Suppressor macrophage (primary cell): ENCODE data around the gene SFR1.
"Not testable (repeated sequence)": the region's sequence is repeated elsewhere in the genome, so short reads cannot be mapped to it uniquely, and the experiment has no call there.

Experiments used
- DNase-seq, 4 experiments: peaks; one replicate each; pipeline ENCODE4 v3.0.0-alpha.2; 2020 to 2022

Gene SFR1

DNA sequence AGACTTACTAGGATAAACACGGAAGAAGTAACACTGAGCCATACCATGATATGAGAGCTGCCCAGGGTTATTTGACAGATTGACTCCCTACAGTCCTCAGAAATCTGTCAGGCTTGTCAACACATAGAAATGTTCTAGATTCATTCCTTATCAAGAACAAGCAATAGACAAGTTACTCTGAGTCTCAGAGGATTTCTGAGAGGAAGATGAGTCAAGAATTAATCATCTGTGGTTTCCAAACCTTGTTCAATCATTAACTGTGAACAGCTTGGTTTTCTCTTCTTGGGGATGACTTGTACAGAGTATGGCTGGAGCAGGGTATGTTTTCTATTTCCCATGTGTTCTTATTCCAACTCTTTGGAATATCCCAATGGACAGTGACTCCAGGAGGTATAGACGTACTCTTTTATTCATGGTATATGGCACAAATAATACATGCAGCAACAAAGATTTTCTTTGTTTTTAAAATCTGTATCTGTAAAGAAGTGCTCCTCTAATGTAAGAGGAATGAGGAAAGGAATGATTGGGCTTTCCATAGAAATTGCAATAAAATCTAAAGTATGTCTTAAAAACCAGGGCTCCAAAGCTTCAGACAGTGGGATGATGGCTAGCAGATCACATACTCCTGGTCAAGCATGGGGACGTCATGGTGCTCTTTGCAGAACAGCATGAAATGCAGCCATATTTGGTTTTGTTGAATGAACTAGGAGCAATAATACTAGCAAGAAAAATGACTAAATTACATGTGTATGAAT, 11.9 kb upstream of the SFR1 start:
- peak in 2 of 4 experiments; percentile 38 to 66 for DNase-seq

DNA sequence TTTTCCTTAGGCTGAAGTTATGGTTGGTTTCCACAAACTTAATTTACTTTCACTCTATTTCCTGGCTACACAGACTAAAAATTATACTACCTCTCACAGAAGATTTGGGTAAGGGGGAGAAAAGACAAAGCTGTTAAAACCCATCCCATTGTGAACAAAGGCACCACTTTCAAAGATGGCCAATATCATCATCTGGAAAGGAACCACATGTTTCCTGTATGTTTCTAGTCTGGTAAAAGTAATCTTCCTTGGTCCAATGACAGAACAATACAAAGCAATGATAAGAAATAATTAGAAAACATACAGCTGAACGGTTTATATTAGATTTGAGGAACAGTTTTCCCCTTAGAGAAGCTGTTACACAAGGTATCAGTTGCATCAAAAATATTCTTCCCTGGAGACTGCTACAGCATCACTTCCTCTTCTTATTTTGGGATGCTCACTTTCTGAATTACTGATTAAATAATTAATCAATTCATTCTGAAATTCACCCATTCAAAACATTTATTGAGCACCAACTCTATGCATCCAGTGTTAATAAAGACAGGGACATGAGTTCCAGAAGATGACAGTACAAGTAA, 8.5 kb upstream of the SFR1 start:
- peak in 2 of 4 experiments; percentile 37 to 39 for DNase-seq

- DNase-seq: no peak
These were observed 4.1 kb upstream of the SFR1 start for GRCh38 chr10:104117839-104118323.

GRCh38 chr10:104119996-104120395, 2.0 kb upstream of the SFR1 start:
- DNase-seq: no peak

DNA sequence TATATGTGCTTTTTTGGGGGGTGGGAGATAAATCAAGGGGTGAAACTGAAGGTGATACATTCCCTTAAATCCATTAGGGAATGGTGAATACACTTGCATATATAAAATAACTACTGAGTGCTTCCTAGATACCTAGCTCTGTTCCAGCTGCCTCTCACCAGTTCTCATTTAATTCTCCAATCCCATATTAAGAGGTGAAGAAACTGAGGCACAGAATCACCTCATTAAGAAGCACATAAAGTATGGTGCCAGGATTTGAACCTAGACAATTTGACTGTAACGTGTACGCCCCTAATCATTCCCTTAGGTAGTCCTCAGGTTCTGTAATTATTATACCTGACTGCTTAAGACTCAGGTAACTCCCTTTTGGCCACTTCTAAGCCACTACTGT, 1.5 kb upstream of the SFR1 start:
- no peak for DNase-seq

DNA sequence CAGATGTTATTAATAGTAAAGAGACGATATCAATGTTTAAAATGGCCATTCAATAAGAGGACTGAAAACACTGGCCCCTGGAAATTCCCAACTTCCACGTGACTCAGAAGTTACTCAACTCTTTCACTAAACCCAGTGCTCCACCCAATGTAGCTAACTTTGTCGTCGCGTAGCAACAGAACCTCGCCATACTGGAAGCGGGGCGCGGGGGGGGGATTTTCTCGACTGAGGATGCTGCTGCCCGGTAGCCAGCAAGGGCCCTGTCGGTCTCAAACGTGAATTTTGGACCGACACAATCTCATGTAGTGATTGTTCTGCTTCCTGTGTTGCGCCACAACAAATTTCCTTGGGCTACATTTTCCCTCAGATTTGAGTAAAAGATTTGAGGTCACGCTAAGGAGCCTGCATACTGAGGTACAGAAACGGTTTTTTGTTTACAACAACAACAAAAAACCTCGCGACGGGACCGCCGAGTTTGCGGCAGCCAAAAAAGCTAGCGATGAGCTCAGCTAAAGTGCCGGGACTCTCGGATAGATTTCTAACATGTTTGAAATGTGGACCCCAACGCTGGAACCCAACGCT, 977 bp upstream of the SFR1 start:
- DNase-seq: peak; percentile 90 to 96 (median 94)

DNA sequence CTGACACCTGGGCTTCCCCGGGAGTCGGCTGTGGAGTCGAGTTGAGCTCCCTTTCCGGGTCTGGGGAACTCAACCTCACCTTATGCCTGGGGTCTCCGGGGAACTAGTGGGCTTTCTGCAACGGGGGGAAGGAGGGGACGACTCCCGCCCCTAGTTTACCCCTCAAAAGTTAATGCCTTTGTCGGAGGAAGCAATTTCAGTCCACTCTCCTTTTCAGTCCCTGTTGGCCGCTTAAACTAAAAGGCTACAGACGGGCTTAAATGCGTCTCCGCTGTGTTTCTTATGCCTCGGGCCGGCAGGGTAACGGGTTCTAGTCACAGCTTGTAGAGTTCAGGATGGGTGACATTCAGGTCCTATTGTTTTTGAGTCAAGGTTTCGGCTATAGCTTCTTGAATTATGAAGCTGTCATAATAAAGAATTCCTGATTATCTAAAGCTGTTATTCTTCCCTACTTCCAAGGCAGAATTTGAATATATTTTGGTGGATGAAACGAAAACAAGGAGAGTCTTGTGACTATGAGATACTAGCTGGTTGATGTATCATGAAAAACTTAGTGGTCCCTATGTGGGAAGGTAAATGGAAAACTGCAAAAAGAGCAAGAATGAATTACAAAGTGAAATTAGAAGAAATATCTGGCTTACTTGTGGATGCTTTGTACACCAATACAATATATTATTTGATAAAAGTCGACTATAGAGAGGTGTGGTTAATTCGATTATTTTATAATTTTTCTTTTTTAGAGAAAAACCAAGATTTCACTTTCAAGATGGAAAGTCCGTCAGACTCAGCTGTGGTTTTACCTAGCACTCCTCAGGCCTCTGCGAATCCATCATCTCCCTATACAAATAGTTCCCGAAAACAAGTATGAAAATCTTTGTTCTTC, 495 bp downstream of the SFR1 start:
- peak; percentile 13 to 52 (median 28) for DNase-seq

DNA sequence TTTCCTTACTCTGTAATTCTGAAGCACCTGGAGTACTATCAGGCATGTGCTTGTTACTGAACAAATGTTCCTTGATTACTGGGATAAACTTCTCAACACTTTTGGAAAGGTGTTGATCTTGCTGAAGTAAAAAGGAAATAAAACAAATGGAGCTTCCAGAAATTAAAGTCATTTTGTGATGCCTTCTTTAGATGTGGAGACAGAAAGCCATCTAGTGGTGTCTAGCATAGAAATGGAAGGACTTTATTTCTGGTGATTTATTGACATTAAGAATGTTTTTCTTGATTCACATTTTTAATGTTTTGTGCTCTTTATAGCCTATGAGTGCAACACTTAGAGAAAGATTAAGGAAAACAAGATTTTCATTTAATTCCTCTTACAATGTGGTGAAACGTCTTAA, 1.4 kb downstream of the SFR1 start:
- DNase-seq: peak in 2 of 4 experiments; percentile 18 to 36

DNA sequence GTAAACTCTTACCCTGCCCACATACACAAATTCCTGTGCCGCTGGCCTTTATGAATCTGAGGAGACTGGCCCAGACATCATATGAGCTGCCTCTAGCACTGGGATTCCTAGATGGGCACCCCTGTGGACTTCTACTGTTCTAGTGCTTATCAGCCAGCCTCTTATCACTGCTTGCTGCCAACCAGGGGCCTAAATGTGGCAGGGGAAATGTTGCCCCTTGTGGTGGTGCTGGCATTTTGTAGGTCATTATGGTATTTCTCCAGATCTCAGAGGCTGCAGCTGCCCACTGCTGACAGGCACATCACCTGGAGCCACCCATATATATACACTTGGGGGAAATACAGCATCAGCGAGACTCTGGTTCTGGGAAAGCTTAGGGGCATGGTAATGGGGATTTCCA, 5.4 kb downstream of the SFR1 start:
- DNase-seq: peak in 3 of 4 experiments; percentile 3 to 8 (median 5)

GRCh38 chr10:104128214-104128613, 6.2 kb downstream of the SFR1 start:
- DNase-seq: no peak

DNA sequence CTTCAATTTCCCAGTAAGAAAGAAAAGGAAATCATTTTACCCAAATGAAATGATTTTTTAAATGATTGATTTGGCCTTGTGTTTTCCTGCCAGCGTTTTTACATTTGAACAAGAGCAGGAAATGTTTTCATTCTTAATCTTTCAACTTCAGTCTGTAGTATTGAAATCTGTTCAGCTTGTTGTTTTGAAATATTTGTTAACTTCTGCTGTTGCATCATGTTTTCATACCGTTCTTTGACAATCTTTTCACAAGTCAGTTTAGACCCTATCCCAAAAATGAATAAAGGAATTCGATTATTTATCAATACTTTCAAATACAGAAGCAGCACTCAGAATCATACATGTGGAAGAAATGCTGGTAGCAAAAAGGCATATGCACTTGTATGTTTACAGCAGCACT, 8.1 kb downstream of the SFR1 start:
- DNase-seq: peak in 1 of 4 experiments; percentile 4

DNA sequence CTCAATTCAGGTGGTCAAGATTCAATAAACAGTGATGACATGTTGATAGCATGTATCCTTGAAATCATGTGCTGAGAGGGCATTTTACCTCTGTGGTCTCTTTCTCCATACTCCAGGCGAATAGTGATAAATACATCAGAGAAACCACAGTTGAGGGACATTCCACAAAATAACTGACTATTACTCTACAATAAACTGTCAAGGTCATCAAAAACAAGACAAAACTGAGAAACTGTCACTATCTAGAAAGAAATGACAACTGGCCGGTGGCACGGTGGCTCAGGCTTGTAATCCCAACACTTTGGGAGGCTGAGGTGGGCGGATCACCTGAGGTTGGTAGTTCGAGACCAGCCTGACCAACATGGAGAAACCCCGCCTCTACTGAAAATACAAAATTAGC, 16.2 kb downstream of the SFR1 start:
- DNase-seq: no peak

DNA sequence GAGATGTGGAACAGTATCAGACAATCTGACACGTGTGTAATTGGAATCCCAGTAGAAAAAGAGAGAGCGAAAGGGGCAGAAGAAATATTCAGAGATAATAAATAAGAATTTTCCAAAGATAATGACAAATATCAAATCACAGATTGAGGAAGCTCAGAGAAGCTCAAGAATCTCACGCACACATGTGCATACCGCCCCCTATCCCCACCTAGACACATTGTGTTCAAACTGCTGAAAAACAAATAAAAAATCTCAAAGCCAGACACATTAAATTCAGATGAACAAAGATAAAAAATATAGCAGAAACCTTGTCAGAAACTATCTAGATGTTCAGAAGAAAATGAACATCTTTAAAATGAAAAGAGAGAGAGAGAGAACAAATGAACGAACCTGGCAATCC, 17.2 kb downstream of the SFR1 start:
- peak in 3 of 4 experiments; percentile 17 to 38 (median 35) for DNase-seq

GRCh38 chr10:104142081-104142480, 20.1 kb downstream of the SFR1 start:
- DNase-seq: no peak

GRCh38 chr10:104143829-104144228, 21.9 kb downstream of the SFR1 start:
- no peak for DNase-seq

- peak in 3 of 4 experiments; percentile 9 to 76 (median 73) for DNase-seq
These were observed 23.0 kb downstream of the SFR1 start for GRCh38 chr10:104144931-104145330.

- DNase-seq: no peak
These were observed 24.9 kb downstream of the SFR1 start for GRCh38 chr10:104146882-104147281.

- DNase-seq: no peak
These were observed 28.2 kb downstream of the SFR1 start for GRCh38 chr10:104150139-104150538.

- no peak for DNase-seq
These were observed 29.8 kb downstream of the SFR1 start for GRCh38 chr10:104151737-104152136.

DNA sequence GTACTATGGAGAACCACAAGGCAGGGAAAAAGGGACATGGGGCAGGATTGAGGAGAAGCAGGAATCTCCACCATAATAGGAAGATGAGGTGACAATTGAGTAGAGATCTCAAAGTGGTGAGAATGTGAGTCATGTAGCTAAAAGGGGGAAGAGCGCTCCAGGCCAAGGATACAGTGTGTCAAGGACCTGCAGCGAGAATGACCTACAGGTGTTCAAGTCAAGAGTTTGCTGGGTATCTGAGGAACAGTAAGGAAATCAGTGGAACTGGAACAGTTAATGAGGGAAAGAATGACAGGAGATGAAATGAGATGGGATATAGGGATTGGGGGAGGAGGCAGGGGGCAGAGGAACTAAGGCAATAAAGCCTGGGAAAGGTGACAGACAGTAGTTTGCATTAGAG, 33.6 kb downstream of the SFR1 start:
- no peak for DNase-seq

DNA sequence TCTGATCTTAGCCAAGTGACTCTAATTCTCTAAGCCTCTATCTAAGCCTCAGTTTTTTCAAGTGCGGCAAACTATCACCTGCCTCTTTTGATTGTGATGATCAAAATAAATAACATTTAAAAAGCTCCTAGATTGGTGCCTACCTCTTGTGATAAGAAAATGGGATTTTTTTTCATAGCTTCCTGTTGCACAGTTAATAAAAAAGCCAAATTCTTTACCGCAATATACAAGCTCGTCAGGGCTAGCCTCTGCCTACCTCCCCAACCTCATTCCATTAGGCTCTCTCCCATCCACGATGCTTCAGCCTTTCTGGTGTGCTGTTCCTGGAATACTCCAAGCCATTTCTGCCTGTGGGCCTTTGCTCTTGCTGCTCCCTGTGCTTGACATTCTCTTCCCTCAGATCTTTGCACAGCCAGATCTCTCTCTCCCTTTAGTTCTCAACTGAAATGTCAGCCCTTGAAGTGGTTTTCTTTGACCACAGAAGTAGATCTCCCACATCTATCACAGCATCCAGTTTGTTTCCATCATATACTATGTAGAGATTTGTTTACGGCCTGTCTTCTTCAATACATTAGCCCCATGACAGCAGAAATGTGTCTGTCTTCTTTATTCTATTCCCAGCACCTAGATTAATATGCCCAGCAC, 48.8 kb downstream of the SFR1 start:
- no peak for DNase-seq

GRCh38 chr10:104174136-104174535, 52.2 kb downstream of the SFR1 start:
- not testable (repeated sequence) for DNase-seq
